ENCODE measurements around the gene LIN7B.

DNA sequence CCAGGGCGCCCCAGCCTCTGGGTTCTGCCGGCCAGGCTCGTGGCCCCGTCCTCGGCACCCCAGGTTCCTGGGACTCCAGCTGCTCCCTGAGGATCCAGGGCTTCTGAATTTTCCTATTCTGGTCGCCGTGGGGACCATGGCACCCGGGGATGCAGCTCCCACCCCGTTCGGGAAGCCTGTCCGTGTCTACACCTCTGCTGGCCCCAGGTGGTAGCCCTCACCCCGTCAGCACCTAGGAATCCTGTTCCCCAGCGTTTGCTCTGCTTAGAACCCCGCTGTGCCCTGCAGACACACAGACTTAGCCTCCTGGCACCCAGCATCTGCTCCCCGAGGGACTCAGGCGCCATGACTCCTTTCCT, 6.1 kb downstream of the LIN7B start:
- TF ChIP-seq, protein P1, sequence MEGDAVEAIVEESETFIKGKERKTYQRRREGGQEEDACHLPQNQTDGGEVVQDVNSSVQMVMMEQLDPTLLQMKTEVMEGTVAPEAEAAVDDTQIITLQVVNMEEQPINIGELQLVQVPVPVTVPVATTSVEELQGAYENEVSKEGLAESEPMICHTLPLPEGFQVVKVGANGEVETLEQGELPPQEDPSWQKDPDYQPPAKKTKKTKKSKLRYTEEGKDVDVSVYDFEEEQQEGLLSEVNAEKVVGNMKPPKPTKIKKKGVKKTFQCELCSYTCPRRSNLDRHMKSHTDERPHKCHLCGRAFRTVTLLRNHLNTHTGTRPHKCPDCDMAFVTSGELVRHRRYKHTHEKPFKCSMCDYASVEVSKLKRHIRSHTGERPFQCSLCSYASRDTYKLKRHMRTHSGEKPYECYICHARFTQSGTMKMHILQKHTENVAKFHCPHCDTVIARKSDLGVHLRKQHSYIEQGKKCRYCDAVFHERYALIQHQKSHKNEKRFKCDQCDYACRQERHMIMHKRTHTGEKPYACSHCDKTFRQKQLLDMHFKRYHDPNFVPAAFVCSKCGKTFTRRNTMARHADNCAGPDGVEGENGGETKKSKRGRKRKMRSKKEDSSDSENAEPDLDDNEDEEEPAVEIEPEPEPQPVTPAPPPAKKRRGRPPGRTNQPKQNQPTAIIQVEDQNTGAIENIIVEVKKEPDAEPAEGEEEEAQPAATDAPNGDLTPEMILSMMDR (IDR thresholded peaks at IDR 0.05): no peak
- TF ChIP-seq POLR2A (IDR thresholded peaks at IDR 0.05): no peak

Data from lower leg skin (tissue), 3 donors.